ENCODE measurements around the gene ACRBP. TPM values are rescaled to one million over a fixed set of nuclear protein-coding genes. Genes with fewer than 3 reads are reported as not detected.
"Not testable (repeated sequence)": the region's sequence is repeated elsewhere in the genome, so short reads cannot be mapped to it uniquely, and the experiment has no call there.

The ACRBP gene
- total and polyA plus RNA-seq, 4 donors, result 0.39 to 1.5 (median 0.65) TPM

DNA sequence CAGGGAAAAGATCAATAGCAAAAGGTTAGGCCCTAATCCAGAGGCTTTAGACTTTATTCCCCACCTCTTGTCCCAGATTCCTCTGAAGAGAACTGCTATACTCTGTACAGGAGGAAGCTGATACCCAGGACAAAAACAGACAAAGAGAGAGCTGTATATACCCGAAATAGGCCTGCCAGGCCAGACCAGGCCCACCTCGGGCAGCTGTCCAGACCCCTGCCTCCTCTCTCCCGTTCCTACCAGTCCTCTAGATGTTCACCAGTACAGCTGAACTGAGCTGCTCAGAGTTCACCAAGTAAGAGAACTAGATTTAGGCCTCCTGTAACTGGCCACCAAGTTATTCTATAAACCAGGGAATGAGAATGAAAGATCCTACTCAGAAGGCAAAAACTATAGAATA lies 44.7 kb downstream of the ACRBP start:
- Histone ChIP-seq H3K27ac (ENCODE audit: low read depth in 1 of 2, low read length in 2 of 2) (no peak overlapping the region), H3K36me3 (ENCODE audit: control insufficient read depth in 4 of 4, insufficient read depth in 3 of 4, low read depth in 1 of 4, low read length in 3 of 4) (peaks cover 16 to 46% (median 43%) of the 10 kb centered on the region in 4 donors), H3K4me1 (ENCODE audit: control insufficient read depth in 4 of 4, insufficient read depth in 4 of 4, low read length in 3 of 4) (peaks cover 16 to 40% (median 36%) of the 10 kb centered on the region in 4 donors), H3K4me3 (ENCODE audit: low read depth in 1 of 3, low read length in 3 of 3) (no peak overlapping the region), H3K9ac (ENCODE audit: low read depth in 1 of 2, low read length in 2 of 2) (peak overlapping the region in 1 of 2 donors; percentile 54), H3K27me3 (ENCODE audit: control insufficient read depth in 4 of 4, insufficient read depth in 4 of 4, low read length in 3 of 4) (no peaks in the 10 kb centered on the region), H3K9me3 (ENCODE audit: control insufficient read depth in 4 of 4, low read length in 3 of 4) (no peaks in the 10 kb centered on the region)
- 67% methylated on average over 3 of the region's 3 CpGs for WGBS
- DNase-seq (ENCODE audit: low spot score), result no peak
- TF ChIP-seq HNF4A (conservative IDR thresholded peaks at IDR 0.05) (no peak), RXRA (IDR thresholded peaks at IDR 0.05) (no peak), EGR1 (IDR thresholded peaks at IDR 0.05; ENCODE audit: low read depth in 2 of 2) (no peak), HNF4G (IDR thresholded peaks at IDR 0.05) (no peak), JUND (IDR thresholded peaks at IDR 0.05) (no peak), FOXA1 (IDR thresholded peaks at IDR 0.05) (no peak), YY1 (IDR thresholded peaks at IDR 0.05) (no peak), SP1 (IDR thresholded peaks at IDR 0.05) (no peak), FOXA2 (IDR thresholded peaks at IDR 0.05) (no peak), NR2F2 (IDR thresholded peaks at IDR 0.05) (no peak), RAD21 (IDR thresholded peaks at IDR 0.05) (no peak), GABPA (IDR thresholded peaks at IDR 0.05 in 1 of 2, conservative IDR thresholded peaks at IDR 0.05 in 1 of 2) (no peak), TAF1 (conservative IDR thresholded peaks at IDR 0.05) (no peak)
- TF ChIP-seq, protein P1, sequence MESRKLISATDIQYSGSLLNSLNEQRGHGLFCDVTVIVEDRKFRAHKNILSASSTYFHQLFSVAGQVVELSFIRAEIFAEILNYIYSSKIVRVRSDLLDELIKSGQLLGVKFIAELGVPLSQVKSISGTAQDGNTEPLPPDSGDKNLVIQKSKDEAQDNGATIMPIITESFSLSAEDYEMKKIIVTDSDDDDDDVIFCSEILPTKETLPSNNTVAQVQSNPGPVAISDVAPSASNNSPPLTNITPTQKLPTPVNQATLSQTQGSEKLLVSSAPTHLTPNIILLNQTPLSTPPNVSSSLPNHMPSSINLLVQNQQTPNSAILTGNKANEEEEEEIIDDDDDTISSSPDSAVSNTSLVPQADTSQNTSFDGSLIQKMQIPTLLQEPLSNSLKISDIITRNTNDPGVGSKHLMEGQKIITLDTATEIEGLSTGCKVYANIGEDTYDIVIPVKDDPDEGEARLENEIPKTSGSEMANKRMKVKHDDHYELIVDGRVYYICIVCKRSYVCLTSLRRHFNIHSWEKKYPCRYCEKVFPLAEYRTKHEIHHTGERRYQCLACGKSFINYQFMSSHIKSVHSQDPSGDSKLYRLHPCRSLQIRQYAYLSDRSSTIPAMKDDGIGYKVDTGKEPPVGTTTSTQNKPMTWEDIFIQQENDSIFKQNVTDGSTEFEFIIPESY (IDR thresholded peaks at IDR 0.05), result no peak
- TF ChIP-seq, protein P2, sequence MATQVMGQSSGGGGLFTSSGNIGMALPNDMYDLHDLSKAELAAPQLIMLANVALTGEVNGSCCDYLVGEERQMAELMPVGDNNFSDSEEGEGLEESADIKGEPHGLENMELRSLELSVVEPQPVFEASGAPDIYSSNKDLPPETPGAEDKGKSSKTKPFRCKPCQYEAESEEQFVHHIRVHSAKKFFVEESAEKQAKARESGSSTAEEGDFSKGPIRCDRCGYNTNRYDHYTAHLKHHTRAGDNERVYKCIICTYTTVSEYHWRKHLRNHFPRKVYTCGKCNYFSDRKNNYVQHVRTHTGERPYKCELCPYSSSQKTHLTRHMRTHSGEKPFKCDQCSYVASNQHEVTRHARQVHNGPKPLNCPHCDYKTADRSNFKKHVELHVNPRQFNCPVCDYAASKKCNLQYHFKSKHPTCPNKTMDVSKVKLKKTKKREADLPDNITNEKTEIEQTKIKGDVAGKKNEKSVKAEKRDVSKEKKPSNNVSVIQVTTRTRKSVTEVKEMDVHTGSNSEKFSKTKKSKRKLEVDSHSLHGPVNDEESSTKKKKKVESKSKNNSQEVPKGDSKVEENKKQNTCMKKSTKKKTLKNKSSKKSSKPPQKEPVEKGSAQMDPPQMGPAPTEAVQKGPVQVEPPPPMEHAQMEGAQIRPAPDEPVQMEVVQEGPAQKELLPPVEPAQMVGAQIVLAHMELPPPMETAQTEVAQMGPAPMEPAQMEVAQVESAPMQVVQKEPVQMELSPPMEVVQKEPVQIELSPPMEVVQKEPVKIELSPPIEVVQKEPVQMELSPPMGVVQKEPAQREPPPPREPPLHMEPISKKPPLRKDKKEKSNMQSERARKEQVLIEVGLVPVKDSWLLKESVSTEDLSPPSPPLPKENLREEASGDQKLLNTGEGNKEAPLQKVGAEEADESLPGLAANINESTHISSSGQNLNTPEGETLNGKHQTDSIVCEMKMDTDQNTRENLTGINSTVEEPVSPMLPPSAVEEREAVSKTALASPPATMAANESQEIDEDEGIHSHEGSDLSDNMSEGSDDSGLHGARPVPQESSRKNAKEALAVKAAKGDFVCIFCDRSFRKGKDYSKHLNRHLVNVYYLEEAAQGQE (IDR thresholded peaks at IDR 0.05), result no peak
- TF ChIP-seq, protein P3, sequence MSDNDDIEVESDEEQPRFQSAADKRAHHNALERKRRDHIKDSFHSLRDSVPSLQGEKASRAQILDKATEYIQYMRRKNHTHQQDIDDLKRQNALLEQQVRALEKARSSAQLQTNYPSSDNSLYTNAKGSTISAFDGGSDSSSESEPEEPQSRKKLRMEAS (IDR thresholded peaks at IDR 0.05), result no peak
- TF ChIP-seq, protein P4, sequence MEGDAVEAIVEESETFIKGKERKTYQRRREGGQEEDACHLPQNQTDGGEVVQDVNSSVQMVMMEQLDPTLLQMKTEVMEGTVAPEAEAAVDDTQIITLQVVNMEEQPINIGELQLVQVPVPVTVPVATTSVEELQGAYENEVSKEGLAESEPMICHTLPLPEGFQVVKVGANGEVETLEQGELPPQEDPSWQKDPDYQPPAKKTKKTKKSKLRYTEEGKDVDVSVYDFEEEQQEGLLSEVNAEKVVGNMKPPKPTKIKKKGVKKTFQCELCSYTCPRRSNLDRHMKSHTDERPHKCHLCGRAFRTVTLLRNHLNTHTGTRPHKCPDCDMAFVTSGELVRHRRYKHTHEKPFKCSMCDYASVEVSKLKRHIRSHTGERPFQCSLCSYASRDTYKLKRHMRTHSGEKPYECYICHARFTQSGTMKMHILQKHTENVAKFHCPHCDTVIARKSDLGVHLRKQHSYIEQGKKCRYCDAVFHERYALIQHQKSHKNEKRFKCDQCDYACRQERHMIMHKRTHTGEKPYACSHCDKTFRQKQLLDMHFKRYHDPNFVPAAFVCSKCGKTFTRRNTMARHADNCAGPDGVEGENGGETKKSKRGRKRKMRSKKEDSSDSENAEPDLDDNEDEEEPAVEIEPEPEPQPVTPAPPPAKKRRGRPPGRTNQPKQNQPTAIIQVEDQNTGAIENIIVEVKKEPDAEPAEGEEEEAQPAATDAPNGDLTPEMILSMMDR (IDR thresholded peaks at IDR 0.05; ENCODE audit: low read depth, low read length, missing input control), result no peak
- TF ChIP-seq, protein P5, sequence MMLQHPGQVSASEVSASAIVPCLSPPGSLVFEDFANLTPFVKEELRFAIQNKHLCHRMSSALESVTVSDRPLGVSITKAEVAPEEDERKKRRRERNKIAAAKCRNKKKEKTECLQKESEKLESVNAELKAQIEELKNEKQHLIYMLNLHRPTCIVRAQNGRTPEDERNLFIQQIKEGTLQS (IDR thresholded peaks at IDR 0.05), result no peak

DNA sequence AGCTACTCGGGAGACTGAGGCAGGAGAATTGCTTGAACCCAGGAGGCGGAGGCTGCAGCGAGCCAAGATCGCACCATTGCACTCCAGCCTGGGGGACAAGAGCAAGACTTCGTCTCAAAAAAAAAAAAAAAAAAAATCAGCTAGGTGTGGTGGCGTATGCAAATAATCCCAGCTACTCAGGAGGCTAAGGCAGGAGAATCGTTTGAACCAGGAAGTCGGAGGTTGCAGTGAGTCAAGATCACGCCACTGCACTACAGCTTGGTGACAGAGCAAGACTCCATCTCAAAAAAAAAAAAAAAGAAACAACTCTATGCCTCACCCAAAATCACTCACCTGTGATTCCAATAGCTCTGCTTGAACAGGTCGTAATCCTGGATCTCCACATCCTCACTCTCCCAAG lies 51.6 kb downstream of the ACRBP start:
- DNase-seq (ENCODE audit: low spot score), result not testable (repeated sequence)

More for the DNA sequence above, 51.6 kb downstream of the ACRBP start:
- H3K4me3 ChIP-seq (ENCODE audit: low read depth in 1 of 3, low read length in 3 of 3); H3K9ac ChIP-seq (ENCODE audit: low read depth in 1 of 2, low read length in 2 of 2); H3K27ac ChIP-seq (ENCODE audit: low read depth in 1 of 2, low read length in 2 of 2); H3K4me1 ChIP-seq (ENCODE audit: control insufficient read depth in 4 of 4, insufficient read depth in 4 of 4, low read length in 3 of 4); H3K27me3 ChIP-seq (ENCODE audit: control insufficient read depth in 4 of 4, insufficient read depth in 4 of 4, low read length in 3 of 4); H3K9me3 ChIP-seq (ENCODE audit: control insufficient read depth in 4 of 4, low read length in 3 of 4): not testable (repeated sequence)
- 90% methylated on average over 10 of the region's 10 CpGs for WGBS
- peaks cover 41 to 80% (median 75%) of the 10 kb centered on the region in 4 donors for H3K36me3 ChIP-seq (ENCODE audit: control insufficient read depth in 4 of 4, insufficient read depth in 3 of 4, low read depth in 1 of 4, low read length in 3 of 4)
